Peyer's patch (tissue), 4 donors: Measurements from ENCODE around the gene SLC22A31.

ENCODE experiments used
- POLR2A ChIP-seq, 2 donors: fragments of 450-650 bp; IDR thresholded peaks; one replicate each; pipeline ENCODE4 v1.5.1; 2017; ENCODE audit warnings: antibody characterized with exemption in 2 of 2, mild to moderate bottlenecking in 2 of 2, moderate library complexity in 2 of 2
- TF ChIP-seq, protein P1 (sequence below), 6 experiments: fragments of 450-650 bp in 4 of 6; fragments of 200-600 bp in 2 of 6; sonication (generic) in 1 of 6; IDR thresholded peaks; one replicate each; pipeline ENCODE4 v1.5.1; 2017 to 2019; ENCODE audit warnings: antibody characterized with exemption in 6 of 6, mild to moderate bottlenecking in 3 of 6, moderate library complexity in 1 of 6

DNA sequence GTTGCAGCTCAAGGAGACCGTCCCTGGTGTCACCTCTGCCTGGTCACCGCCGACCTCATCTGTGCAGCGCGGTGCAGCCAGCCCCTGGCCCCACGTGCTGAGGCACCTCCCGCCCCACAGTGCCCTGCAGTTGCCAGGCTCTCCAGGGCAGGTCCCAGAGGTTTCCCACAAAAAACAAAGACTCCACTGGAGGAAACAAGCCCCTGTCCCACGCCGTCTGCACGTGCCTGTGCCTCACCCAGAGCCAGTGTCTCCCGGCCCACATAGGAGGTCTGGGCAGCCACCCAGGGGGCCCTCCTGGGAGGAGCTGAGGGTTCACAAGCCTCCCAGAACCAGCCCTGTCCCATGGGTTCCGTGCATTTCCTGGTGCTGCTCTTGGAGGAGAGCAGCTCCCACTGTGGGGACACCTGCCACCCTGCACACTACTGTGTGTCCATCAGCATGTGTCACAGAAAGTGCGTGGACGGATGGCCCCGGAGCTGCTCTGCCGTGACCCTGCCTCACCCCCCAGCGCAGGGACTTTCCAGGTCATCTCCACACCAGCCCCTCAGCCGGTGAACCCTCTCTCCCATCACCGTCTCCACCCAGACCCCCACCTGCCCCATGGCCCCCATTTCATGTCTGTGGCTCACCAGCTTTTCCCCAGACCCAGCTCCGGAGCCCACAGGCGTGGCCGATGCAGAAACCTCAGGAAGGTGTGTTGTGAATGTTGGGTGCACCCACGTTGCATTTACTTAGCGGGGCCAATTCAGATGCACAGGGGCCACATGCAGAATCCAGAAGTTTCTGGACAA is 45.8 kb downstream of the SLC22A31 start:
- TF ChIP-seq, protein P1, sequence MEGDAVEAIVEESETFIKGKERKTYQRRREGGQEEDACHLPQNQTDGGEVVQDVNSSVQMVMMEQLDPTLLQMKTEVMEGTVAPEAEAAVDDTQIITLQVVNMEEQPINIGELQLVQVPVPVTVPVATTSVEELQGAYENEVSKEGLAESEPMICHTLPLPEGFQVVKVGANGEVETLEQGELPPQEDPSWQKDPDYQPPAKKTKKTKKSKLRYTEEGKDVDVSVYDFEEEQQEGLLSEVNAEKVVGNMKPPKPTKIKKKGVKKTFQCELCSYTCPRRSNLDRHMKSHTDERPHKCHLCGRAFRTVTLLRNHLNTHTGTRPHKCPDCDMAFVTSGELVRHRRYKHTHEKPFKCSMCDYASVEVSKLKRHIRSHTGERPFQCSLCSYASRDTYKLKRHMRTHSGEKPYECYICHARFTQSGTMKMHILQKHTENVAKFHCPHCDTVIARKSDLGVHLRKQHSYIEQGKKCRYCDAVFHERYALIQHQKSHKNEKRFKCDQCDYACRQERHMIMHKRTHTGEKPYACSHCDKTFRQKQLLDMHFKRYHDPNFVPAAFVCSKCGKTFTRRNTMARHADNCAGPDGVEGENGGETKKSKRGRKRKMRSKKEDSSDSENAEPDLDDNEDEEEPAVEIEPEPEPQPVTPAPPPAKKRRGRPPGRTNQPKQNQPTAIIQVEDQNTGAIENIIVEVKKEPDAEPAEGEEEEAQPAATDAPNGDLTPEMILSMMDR (IDR thresholded peaks at IDR 0.05) = no peak
- TF ChIP-seq POLR2A (IDR thresholded peaks at IDR 0.05) = no peak
